Suppressor macrophage (primary cell): ENCODE data around the gene NRDC.
"Not testable (repeated sequence)": the region's sequence is repeated elsewhere in the genome, so short reads cannot be mapped to it uniquely, and the experiment has no call there.

ENCODE experiments used
- DNase-seq, 4 experiments: peaks; one replicate each; pipeline ENCODE4 v3.0.0-alpha.2; 2020 to 2022

NRDC gene

GRCh38 chr1:51894748-51895147 is 16.2 kb upstream of the NRDC start:
- not testable (repeated sequence) for DNase-seq

- no peak for DNase-seq
Observed at GRCh38 chr1:51878308-51878615, 265 bp downstream of the NRDC start.

GRCh38 chr1:51877434-51878307 is 856 bp downstream of the NRDC start:
- peak; percentile 72 to 88 (median 80) for DNase-seq

- DNase-seq: no peak
Observed at GRCh38 chr1:51875836-51876235, 2.7 kb downstream of the NRDC start.

GRCh38 chr1:51875291-51875772 is 3.2 kb downstream of the NRDC start:
- no peak for DNase-seq

GRCh38 chr1:51873270-51873669 is 5.3 kb downstream of the NRDC start:
- DNase-seq: not testable (repeated sequence)

- DNase-seq: no peak
Observed at GRCh38 chr1:51871351-51871975, 7.1 kb downstream of the NRDC start.

- no peak for DNase-seq
Observed at GRCh38 chr1:51870603-51871350, 7.8 kb downstream of the NRDC start.

- peak in 2 of 4 experiments; percentile 12 to 51 for DNase-seq
Observed at GRCh38 chr1:51867479-51868232, 10.9 kb downstream of the NRDC start.

- DNase-seq: peak; percentile 26 to 82 (median 60)
Observed at GRCh38 chr1:51863384-51863783, 15.1 kb downstream of the NRDC start.

GRCh38 chr1:51861669-51862068 is 16.9 kb downstream of the NRDC start:
- DNase-seq: no peak

GRCh38 chr1:51859735-51860134 is 18.8 kb downstream of the NRDC start:
- no peak for DNase-seq

GRCh38 chr1:51859333-51859732 is 19.2 kb downstream of the NRDC start:
- DNase-seq: no peak

GRCh38 chr1:51858892-51859291 is 19.6 kb downstream of the NRDC start:
- DNase-seq: no peak

- no peak for DNase-seq
Observed at GRCh38 chr1:51856745-51857144, 21.8 kb downstream of the NRDC start.

- peak in 1 of 4 experiments; percentile 3 for DNase-seq
Observed at GRCh38 chr1:51855624-51856023, 22.9 kb downstream of the NRDC start.

- DNase-seq: no peak
Observed at GRCh38 chr1:51853360-51853759, 25.2 kb downstream of the NRDC start.

- no peak for DNase-seq
Observed at GRCh38 chr1:51851882-51852396, 26.6 kb downstream of the NRDC start.

GRCh38 chr1:51850420-51851223 is 27.9 kb downstream of the NRDC start:
- DNase-seq: peak in 1 of 4 experiments; percentile 6

- DNase-seq: no peak
Observed at GRCh38 chr1:51847294-51847920, 31.1 kb downstream of the NRDC start.

GRCh38 chr1:51843948-51844347 is 34.6 kb downstream of the NRDC start:
- DNase-seq: no peak
